Testis (tissue), 3 donors: ENCODE results near the gene DAB2. TPM values are rescaled to one million over a fixed set of nuclear protein-coding genes. Genes with fewer than 3 reads are reported as not detected.

ENCODE experiments used
- DNase-seq: peaks from one replicate; pipeline ENCODE4 v3.0.0-alpha.2; 2019
- H3K27ac ChIP-seq, 2 donors: fragments of 200-600 bp; sonication (generic); one replicate each; pipeline ENCODE4 v1.5.1; 2019
- H3K27me3 ChIP-seq: fragments of 200-600 bp; sonication (generic); one replicate; pipeline ENCODE4 v1.5.1; 2019
- H3K36me3 ChIP-seq: fragments of 200-600 bp; sonication (generic); one replicate; pipeline ENCODE4 v1.5.1; 2017; ENCODE audit warnings: low read depth; ENCODE audit errors: missing control alignments
- H3K4me1 ChIP-seq: fragments of 200-600 bp; sonication (generic); one replicate; pipeline ENCODE4 v1.5.1; 2019
- H3K4me3 ChIP-seq, 2 donors: fragments of 200-600 bp; sonication (generic); one replicate each; pipeline ENCODE4 v1.5.1; 2017 to 2019
- H3K9me3 ChIP-seq: fragments of 200-600 bp; sonication (generic); one replicate; pipeline ENCODE4 v1.5.1; 2017
- POLR2A ChIP-seq: fragments of 450-650 bp; IDR thresholded peaks from one replicate; pipeline ENCODE4 v1.6.1; 2017; ENCODE audit warnings: antibody characterized with exemption, mild to moderate bottlenecking, moderate library complexity
- WGBS, 2 donors: methylation state at CpG; one replicate each; pipeline ENCODE4 v1.1.5; 2018; 5-methylcytosine and 5-hydroxymethylcytosine counted together
- intact Hi-C: fragments of 100-400 bp; cut with DNase I; formaldehyde crosslinking; loops from one replicate; pipeline ENCODE4 v1.15.1; 2023; ENCODE audit warnings: low total_unique reads
- polyA plus RNA-seq: library from polyadenylated mRNA; stranded (reverse); fragments of 350-450 nt; fragmentation: Illumina TruSeq; extraction: RNeasy Lipid Tissue Mini Kit (QIAGEN cat#74804); gene quantifications from one replicate; pipeline ENCODE4 v1.2.3, GENCODE V29; 2014; ENCODE audit warnings: low read depth, low replicate concordance; ENCODE audit not compliant: insufficient read depth
- total RNA-seq, 2 donors: library from RNA; depleted of rRNA; stranded (reverse); fragments of >200 nt; gene quantifications; one replicate each; pipeline ENCODE4 v1.2.3, GENCODE V29; 2016
- TF ChIP-seq, protein P1 (sequence below), 3 experiments: fragments of 450-650 bp in 2 of 3; fragments of 200-600 bp in 1 of 3; sonication (generic) in 1 of 3; IDR thresholded peaks; one replicate each; pipeline ENCODE4 v1.5.1; 2016 to 2019; ENCODE audit warnings: antibody characterized with exemption in 3 of 3, mild to moderate bottlenecking in 2 of 3, moderate library complexity in 1 of 3

Gene DAB2
- total and polyA plus RNA-seq, 3 donors from 2014 or later = 12.9 to 56.2 (median 29.7) TPM

DNA sequence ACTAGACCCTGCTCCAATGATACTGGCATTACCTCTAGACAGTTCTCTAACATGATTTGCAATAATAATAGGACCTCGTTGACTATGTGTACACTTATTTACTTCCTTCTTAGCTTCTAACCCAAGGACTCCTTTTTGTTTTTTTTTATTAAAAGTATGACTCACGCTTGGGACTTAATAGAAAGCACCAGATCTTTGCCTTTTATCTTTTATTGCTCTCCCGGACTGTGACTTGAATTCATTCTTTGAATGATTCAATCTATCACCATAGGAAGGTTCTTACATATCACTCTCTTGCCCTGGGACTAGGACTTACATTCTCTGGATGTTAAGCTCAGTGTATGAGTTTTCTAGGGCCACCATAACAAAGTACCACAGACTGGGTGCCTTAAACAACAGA lies 69.5 kb downstream of the DAB2 start:
- intact Hi-C loops = no loop called here
- WGBS, 2 donors = 54 to 83% methylated on average over 3 of the region's 3 CpGs
- no peaks in the 10 kb centered on the region for H3K4me1 ChIP-seq
- no peaks in the 10 kb centered on the region for H3K27me3 ChIP-seq
- no peak for DNase-seq
- H3K27ac ChIP-seq = no peak overlapping the region
- TF ChIP-seq, protein P1, sequence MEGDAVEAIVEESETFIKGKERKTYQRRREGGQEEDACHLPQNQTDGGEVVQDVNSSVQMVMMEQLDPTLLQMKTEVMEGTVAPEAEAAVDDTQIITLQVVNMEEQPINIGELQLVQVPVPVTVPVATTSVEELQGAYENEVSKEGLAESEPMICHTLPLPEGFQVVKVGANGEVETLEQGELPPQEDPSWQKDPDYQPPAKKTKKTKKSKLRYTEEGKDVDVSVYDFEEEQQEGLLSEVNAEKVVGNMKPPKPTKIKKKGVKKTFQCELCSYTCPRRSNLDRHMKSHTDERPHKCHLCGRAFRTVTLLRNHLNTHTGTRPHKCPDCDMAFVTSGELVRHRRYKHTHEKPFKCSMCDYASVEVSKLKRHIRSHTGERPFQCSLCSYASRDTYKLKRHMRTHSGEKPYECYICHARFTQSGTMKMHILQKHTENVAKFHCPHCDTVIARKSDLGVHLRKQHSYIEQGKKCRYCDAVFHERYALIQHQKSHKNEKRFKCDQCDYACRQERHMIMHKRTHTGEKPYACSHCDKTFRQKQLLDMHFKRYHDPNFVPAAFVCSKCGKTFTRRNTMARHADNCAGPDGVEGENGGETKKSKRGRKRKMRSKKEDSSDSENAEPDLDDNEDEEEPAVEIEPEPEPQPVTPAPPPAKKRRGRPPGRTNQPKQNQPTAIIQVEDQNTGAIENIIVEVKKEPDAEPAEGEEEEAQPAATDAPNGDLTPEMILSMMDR (IDR thresholded peaks at IDR 0.05) = no peak
- no peak for TF ChIP-seq POLR2A
- no peak overlapping the region for H3K4me3 ChIP-seq
- H3K9me3 ChIP-seq = no peaks in the 10 kb centered on the region
- no peaks in the 10 kb centered on the region for H3K36me3 ChIP-seq

DNA sequence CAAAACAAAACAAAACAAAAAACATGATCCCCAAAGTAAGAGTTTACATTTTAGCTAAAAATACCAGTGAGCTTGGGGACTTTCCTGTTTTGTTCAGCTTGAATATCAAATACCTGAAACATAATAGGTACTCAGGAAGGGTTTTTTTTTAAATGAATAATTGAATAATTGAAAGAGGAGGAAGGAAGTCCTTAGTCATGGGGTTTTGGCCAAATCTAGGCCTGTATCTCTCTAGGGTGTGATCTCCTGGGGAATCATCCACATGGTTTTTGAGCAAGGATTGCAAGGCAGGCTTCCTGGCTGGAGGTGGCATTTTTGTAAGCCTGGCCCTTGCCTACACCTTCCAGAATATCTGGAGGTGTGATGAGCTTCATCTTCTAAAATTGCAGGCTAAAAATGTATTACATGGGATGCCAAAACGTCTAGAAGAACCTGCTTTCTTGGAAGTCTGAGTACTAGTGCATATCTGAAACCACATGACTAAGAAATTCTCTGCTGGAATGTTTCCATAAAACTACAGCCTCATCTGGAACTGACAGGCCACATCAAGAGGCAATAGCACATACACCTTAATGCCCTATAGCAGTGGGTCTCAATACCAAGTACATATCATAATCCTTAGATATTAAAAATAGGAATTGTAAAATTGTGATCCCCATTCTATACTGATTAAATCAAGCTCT lies 70.9 kb downstream of the DAB2 start:
- TF ChIP-seq, protein P1 (IDR thresholded peaks at IDR 0.05) = no peak
- TF ChIP-seq POLR2A = no peak
- 62 to 71% methylated on average over 1 of the region's 1 CpG for WGBS, 2 donors
- H3K4me3 ChIP-seq = no peak overlapping the region
- no peak overlapping the region for H3K27ac ChIP-seq
- H3K27me3 ChIP-seq = no peaks in the 10 kb centered on the region
- H3K36me3 ChIP-seq = no peaks in the 10 kb centered on the region
- no peaks in the 10 kb centered on the region for H3K4me1 ChIP-seq
- no peaks in the 10 kb centered on the region for H3K9me3 ChIP-seq
- no peak for DNase-seq
- intact Hi-C loops = no loop called here

DNA sequence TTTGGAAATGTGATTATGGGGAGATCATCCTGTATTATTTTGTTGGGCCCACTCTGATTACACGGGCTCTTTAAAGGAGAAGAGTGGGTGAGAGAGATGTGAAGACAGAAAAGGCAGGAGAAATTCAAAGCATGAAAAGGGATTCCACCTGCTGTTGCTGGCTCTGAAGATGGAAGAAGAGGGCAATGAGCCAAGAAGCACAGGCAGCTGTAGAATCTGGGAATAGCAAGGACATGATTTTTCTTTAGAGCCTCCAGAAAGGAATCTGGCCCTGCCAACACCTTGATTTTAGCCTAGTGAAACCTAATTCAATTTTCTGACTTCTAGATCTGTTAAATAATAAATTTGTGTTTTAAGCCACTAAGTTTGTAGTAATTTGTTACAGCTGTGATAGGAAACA lies 71.8 kb downstream of the DAB2 start:
- Histone ChIP-seq H3K9me3 (no peaks in the 10 kb centered on the region), H3K4me1 (no peaks in the 10 kb centered on the region), H3K27ac (no peak overlapping the region), H3K36me3 (no peaks in the 10 kb centered on the region), H3K4me3 (no peak overlapping the region), H3K27me3 (no peaks in the 10 kb centered on the region)
- DNase-seq = no peak
- TF ChIP-seq, protein P1 (IDR thresholded peaks at IDR 0.05) = no peak
- TF ChIP-seq POLR2A = no peak
- 69 to 71% methylated on average over 1 of the region's 1 CpG for WGBS, 2 donors
- intact Hi-C loops = no loop called here

DNA sequence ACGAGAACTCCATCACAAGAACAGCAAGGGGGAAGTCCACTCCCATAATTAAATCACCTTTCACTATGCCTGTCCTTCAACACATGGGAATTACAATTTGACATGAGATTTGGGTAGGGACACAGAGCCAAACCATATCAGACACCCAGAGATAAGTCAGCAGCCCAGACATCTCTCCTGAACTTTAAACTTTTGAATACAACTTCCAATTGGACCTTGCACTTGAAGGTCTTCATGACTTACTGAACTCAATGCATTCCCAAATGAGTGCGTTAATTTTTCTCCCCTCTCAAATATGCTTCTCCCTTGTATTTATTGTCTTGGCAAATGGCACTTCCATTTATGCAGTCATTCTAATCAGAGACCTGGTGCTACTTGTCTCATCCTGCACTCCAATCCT lies 72.6 kb downstream of the DAB2 start:
- DNase-seq = no peak
- no peaks in the 10 kb centered on the region for H3K4me1 ChIP-seq
- H3K27me3 ChIP-seq = no peaks in the 10 kb centered on the region
- 83% methylated on average over 2 of the region's 2 CpGs for WGBS, 2 donors
- H3K9me3 ChIP-seq = no peaks in the 10 kb centered on the region
- no peak overlapping the region for H3K4me3 ChIP-seq
- H3K27ac ChIP-seq = no peak overlapping the region
- intact Hi-C loops = no loop called here
- H3K36me3 ChIP-seq = no peaks in the 10 kb centered on the region
- TF ChIP-seq POLR2A = no peak
- TF ChIP-seq, protein P1 (IDR thresholded peaks at IDR 0.05) = no peak

DNA sequence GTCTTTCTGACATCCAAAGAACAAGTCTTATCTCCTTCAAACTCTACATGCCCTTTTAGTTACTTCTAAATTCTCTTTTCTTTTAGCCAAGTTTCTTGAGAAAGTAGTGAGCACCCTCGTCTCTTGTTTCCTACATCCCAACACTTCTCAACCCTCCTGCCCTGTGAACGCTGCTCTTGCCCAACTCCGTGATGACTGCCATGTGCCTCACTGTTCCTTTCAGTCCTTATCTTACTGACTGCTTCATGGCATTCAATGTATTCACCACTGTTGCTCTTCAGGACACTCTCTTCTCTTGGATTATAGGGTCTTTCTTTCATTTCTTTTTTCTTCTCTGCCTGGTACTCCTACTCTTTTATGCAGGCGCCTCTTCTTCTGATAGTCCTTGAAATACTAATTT lies 75.3 kb downstream of the DAB2 start:
- TF ChIP-seq, protein P1 (IDR thresholded peaks at IDR 0.05) = no peak
- no peak for TF ChIP-seq POLR2A
- H3K36me3 ChIP-seq = no peaks in the 10 kb centered on the region
- no peaks in the 10 kb centered on the region for H3K27me3 ChIP-seq
- intact Hi-C loops = no loop called here
- no peak overlapping the region for H3K4me3 ChIP-seq
- H3K27ac ChIP-seq = no peak overlapping the region
- WGBS, 2 donors = 80% methylated on average over 4 of the region's 4 CpGs
- H3K4me1 ChIP-seq = no peaks in the 10 kb centered on the region
- no peak for DNase-seq
- H3K9me3 ChIP-seq = no peaks in the 10 kb centered on the region
